Urinary bladder (tissue), 4 donors: ENCODE results near the gene FAM170B. TPM values are rescaled to one million over a fixed set of nuclear protein-coding genes. Genes with fewer than 3 reads are reported as not detected.

Experiments
- DNase-seq: peaks from one replicate; pipeline ENCODE4 v3.0.0-alpha.2; 2015; ENCODE audit errors: extremely low spot score
- H3K27ac ChIP-seq: one replicate; pipeline ENCODE4 v1.5.1; 2013; ENCODE audit warnings: low read depth, mild to moderate bottlenecking, moderate library complexity
- H3K36me3 ChIP-seq: one replicate; pipeline ENCODE4 v1.6.1; 2013; ENCODE audit warnings: mild to moderate bottlenecking, moderate library complexity; ENCODE audit not compliant: insufficient read depth
- H3K4me1 ChIP-seq: one replicate; pipeline ENCODE4 v1.6.1; 2013; ENCODE audit warnings: mild to moderate bottlenecking, moderate library complexity; ENCODE audit not compliant: insufficient read depth
- H3K4me3 ChIP-seq: one replicate; pipeline ENCODE4 v1.5.1; 2013; ENCODE audit warnings: low read depth, low read length
- WGBS: extraction: QIAGEN DNeasy Blood & Tissue Kit; methylation state at CpG from one replicate; pipeline ENCODE4 v1.1.7; 2013; 5-methylcytosine and 5-hydroxymethylcytosine counted together
- polyA plus RNA-seq: library from polyadenylated mRNA; stranded (reverse); fragments of 200-250 nt; gene quantifications from one replicate; pipeline ENCODE4 v1.2.3, GENCODE V29; 2013
- total RNA-seq: library from RNA; depleted of rRNA; stranded (reverse); fragments of >200 nt; gene quantifications from one replicate; pipeline ENCODE4 v1.2.3, GENCODE V29; 2014
- donor health status: healthy with polysubstance abuse.
- donor health status: healthy.

Gene FAM170B
- total RNA-seq, result not detected
- polyA plus RNA-seq, result not detected

DNA sequence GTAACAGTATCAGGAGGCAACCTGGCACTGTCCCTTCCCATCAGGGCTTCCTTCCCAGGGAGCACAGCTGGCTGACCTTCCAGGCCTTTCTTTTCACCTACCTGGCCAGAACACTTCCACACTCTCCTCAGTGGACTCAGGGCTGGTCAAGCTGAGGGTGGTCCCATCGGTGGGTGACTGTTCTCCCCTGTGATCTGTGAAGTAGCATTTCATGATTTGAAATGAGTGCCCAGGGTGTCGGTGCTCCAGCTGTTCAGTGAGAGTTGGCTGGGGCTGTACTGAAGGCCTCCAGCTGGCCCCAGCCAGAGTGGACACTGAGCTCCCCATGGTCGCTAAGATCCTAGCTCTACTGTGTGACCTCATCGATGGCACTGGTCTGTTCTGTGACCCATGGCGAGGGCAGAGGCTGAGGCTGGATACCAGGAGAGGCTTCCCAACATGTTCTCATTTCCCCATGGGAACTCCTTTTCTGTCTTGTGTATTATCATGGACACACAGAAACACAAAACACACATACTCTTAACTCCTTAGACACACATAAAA lies at the start of gene FAM170B:
Gene FAM170B, minus strand, starts transcription at position 316 of the 543 bp plus-strand sequence. Its CDS starts 103 bp downstream, at position 213.
- no peak within 1 kb of the TSS for H3K4me3 ChIP-seq
- no peak for DNase-seq
- WGBS, result 71% methylated on average over 5 of the region's 5 CpGs
- H3K4me1 ChIP-seq, result peaks cover 2% of the 10 kb centered on the region
- H3K36me3 ChIP-seq, result no peaks in the 10 kb centered on the region
- no peak within 1 kb of the TSS for H3K27ac ChIP-seq

DNA sequence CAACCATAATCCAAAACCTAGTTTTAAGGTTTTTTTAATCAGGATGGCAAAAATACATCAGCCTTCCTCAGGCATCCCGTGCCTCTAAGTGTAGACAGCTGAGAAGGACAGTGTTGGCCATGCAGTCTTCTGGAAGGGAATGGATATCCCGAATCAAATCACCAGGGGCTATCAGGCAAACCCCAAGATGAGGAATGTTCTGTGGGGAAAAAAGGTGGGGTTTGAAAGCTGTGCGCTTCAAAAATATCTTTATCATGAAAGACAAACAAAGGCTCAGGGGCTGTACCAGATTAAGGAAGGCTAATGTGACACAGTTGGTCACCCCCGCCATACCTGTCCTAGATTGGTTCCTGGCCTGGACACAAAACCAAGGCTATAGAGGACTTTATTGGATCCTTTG lies 49.0 kb upstream of the FAM170B start:
- no peak for DNase-seq
- no peaks in the 10 kb centered on the region for H3K36me3 ChIP-seq
- 92% methylated on average over 4 of the region's 4 CpGs for WGBS
- H3K27ac ChIP-seq, result no peak overlapping the region
- H3K4me1 ChIP-seq, result no peaks in the 10 kb centered on the region
- H3K4me3 ChIP-seq, result no peak overlapping the region

DNA sequence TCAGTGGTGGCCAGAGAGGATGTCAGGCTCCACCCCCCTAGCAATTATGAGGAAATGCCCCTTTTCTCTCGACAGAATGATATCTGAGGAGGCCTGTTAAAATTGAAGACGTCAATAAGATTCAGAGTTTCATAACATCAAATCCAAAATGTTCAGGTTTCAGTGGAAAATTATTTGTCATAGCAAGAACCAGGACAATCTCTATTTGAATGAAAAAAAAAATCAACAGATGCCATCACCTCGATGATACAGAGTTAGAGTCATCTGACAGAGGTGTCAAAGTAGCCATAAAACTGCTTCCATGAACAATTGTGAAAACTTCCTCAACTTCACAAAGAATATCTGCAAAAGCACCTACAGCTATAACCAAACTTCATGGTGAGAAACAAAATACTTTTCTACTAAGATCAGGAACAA lies 46.6 kb upstream of the FAM170B start:
- H3K4me3 ChIP-seq, result no peak overlapping the region
- no peak overlapping the region for H3K27ac ChIP-seq
- no peak for DNase-seq
- no peaks in the 10 kb centered on the region for H3K36me3 ChIP-seq
- WGBS, result 55% methylated on average over 3 of the region's 3 CpGs
- H3K4me1 ChIP-seq, result no peaks in the 10 kb centered on the region

DNA sequence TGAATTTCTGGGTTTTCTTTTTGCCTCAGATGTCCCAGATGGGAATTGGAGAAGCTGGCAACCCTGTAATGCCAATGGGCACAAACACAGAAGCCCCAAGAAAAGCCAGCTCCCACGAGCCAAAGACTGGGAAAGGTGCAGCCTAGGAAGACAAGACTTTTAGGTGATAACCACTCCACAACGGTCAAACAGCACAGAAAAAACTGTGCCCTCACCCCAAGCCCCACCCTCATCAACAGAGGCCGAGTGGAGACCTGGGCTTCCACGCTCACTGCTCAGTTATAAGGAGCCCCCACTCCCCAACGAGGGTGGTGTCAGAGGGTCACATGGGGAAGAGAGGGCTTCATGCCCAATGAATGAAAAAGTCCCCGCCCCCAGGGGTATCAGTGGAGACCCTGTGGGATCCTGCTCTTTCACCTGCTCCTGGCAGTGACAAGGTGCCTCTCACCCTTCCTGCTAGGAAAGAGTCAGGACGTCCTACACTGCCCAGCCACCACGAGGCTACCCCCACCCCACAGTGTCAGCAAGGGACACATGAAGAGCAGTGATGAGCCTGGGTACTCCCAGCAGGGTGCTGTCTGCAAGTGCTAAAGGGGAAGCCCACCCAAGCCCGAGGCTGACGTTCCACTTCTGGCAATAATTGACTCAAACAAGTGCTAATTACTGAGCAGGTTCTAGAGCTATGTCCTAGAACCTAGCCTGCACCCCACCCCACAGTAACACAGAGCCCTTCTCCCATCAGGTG lies 46.0 kb upstream of the FAM170B start:
- 79% methylated on average over 10 of the region's 10 CpGs for WGBS
- H3K4me3 ChIP-seq, result no peak overlapping the region
- H3K4me1 ChIP-seq, result no peaks in the 10 kb centered on the region
- no peak for DNase-seq
- H3K36me3 ChIP-seq, result no peaks in the 10 kb centered on the region
- H3K27ac ChIP-seq, result no peak overlapping the region

DNA sequence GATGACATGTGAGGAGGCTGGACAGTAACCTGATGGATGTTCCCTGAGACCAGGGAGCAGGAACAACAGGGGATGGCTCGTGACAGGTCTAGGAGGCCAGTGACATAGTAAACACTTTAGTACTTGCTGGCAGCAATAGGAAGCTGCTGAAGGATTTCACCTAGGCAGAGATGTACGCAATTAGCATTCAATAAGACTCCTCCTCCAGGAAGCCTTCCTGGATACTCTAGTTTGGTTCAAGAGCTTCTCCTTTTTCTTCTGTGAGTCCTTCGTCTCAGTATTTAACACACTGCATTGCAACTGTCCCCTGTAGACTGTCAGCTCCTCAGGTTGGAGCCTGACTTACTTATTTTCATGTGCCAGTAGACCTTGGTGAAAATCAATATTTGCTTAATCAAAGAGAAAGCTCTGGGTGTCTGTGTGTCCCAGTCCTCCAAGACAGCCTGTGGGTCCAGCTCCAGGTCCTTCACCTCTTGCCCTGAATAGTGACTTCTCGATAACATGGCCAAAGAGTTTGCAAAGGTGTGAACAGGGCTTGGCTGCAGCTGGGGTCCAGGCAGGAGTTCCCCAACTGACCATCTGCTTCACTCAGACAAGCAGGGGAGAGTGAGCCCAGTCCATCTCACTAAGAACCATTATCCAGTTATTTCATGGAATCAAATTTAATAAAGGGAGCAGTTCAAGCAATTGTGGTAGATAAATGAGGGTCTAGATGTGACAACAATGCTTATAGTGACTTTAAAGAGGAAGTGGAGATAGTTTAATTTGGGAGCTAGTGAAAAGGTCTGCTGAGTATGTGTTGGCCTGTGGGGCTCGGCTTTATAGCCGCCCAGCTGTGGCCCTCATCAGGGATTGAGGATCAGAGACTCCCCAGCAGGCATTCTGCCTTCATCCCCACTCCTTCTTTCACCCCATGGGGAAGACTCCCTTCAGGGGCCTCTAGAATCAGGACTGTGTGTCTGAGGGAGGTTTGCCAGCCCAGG lies 45.0 kb upstream of the FAM170B start:
- 85% methylated on average over 6 of the region's 6 CpGs for WGBS
- DNase-seq, result no peak
- H3K4me1 ChIP-seq, result no peaks in the 10 kb centered on the region
- no peaks in the 10 kb centered on the region for H3K36me3 ChIP-seq
- no peak overlapping the region for H3K27ac ChIP-seq
- no peak overlapping the region for H3K4me3 ChIP-seq

DNA sequence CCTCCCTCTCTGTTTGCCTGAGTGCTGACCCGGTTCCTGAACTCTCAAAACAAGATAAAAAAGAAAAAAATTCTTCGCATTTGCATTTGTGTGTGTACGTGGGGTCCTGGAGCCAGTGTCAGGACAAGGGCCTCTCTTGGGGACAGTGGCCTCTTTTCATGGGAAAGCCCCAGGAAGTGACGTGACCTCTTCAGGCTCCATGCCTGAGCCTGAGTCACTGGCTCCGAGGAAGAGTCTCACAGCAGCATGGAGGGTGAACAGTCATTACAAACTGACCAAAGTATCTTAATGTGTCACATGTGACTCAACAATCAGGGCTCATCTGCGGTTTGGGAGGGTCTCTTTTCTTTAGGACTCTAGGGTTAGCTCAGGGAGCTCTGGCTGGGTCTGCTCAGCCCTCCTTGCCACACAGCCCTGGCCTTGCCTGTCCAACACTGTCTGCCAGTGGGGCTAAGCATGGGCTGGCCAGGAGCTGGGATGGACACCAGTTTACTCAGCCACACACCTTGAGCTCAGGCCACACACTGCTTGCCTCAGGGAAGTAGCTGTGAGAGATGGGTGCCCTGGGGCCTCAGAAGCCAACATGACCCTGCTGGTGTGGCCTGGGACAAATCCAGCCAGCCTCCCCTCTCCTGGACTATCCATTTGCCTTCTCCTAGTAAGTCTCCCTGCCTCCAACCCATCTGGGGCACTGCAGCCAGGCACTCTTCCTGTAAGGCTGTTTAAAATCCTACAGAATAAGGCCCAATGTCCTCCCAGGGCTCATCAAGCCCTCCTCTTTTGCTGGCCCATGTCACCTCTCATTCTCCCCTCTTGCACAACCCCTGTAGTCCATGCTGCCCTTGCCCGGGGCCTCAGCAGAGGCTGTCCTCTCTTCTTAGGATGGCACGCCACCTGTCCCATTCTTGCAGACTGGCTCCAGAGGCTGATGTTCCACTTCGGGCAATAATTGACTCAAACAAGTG lies 43.9 kb upstream of the FAM170B start:
- H3K27ac ChIP-seq, result no peak overlapping the region
- no peak overlapping the region for H3K4me3 ChIP-seq
- WGBS, result 67% methylated on average over 9 of the region's 9 CpGs
- H3K4me1 ChIP-seq, result no peaks in the 10 kb centered on the region
- H3K36me3 ChIP-seq, result no peaks in the 10 kb centered on the region
- no peak for DNase-seq

DNA sequence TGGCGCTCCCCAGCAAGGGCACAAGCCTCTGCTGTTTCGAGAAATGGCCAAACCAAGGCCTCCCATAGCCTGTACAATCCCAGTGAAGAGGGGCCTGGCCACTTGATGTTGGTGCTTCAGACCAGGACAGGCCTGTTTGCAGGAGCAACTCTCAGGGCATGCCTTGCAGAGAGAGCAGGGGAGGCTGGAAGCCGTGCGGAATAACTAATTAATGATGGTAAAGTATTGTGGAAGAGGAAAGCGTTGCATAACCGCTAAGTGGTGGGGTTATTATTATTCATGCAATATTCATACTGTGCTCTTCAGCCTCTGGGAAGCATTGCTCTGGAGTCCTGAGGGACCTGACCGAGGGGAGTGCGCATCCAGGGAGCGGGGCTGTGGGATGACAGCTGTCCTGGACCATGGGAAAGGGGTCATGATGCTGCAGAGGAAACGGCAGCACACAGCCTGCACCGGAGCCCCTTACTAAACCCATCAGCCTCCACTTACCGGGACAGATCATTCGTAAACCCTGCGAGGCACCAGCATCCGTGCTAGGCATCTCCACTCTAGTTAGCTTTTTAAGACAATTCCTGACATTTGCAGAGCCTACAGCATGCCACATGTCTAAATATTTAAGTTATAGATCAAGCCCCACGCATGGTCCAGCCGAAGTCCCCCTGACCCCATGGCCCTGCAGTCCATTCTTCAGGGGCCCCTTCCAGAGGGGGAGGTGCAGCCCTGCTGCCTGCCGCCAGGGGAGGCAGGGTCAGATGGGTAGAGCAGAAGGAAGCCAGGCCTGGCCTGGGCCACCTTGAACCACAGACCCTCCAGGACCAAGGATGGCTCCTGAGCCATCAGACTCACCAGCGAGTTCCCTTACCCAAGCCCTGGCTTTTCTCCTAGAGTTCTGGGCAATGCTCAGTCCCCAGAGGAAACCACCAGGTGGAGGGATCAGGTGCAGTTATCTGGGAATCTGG lies 42.8 kb upstream of the FAM170B start:
- Histone ChIP-seq H3K36me3 (no peaks in the 10 kb centered on the region), H3K27ac (no peak overlapping the region), H3K4me3 (no peak overlapping the region), H3K4me1 (no peaks in the 10 kb centered on the region)
- DNase-seq, result no peak
- WGBS, result 88% methylated on average over 19 of the region's 19 CpGs

DNA sequence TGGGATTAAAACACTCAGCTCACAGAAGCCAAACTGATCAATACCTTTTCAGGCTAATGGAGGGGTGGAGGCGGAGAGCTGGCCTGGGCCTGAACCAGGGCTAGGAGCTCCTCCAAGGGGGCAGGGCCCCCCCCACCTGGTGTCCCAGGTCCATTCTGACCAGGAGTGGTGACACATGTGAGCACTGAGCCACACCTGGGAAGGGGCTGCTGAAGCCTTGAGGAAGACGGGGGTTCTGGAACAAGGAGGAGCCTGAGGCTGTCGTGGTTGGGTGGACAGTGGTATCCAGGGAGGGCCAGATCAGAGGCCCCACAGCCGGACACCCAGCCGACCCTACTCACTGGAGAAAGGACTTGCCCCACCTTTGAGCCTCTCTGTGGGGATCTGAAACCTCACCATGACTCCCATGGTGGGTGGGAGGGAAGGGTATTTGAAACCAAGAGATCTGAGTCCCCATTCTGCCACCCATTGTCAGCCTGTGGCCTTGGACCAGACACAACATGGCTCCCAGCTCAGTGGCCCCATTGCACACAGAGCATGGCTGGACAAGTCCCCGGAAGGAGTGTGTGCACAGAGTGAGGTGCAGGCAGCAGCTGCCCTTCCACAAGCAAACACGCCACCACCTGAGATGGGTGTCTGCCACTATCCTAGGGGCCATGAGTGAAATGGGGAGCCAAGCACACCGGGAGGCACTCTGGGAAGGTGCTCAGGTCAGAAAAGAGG lies 41.9 kb upstream of the FAM170B start:
- 95% methylated on average over 8 of the region's 8 CpGs for WGBS

DNA sequence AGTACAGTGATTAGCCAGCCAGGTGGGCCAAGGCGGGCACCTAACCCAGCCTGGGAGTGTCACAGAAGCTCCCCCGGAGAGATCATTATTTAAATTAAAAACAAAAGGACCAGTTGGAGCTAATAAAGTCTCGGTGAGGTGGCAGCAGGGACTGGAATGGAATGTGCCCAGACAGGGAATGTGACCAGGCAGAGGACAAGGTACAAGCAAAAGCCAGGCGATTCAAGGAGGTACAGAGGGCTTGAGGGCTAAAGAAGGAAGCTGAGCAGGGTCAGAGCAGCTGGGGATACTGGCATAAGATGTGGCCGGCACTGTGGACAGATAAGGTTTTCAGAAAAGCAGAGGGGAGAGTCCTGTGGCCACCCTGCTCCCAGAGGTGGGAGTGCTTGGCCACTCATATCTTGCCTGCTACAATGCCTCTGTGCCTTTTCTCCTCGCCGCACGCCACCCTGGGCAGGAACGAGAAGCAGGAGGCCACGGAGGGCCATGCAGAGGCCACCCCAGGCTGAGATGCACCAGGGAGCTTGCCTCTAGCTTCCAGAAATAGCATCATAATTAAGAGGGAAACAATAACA lies 41.2 kb upstream of the FAM170B start:
- WGBS, result 85% methylated on average over 10 of the region's 10 CpGs
- Histone ChIP-seq H3K27ac (no peak overlapping the region), H3K4me3 (no peak overlapping the region), H3K36me3 (no peaks in the 10 kb centered on the region), H3K4me1 (no peaks in the 10 kb centered on the region)
- DNase-seq, result no peak

More for the DNA sequence above, 41.9 kb upstream of the FAM170B start:
- Histone ChIP-seq H3K4me3 (no peak overlapping the region), H3K4me1 (no peaks in the 10 kb centered on the region), H3K27ac (no peak overlapping the region), H3K36me3 (no peaks in the 10 kb centered on the region)
- DNase-seq, result no peak

DNA sequence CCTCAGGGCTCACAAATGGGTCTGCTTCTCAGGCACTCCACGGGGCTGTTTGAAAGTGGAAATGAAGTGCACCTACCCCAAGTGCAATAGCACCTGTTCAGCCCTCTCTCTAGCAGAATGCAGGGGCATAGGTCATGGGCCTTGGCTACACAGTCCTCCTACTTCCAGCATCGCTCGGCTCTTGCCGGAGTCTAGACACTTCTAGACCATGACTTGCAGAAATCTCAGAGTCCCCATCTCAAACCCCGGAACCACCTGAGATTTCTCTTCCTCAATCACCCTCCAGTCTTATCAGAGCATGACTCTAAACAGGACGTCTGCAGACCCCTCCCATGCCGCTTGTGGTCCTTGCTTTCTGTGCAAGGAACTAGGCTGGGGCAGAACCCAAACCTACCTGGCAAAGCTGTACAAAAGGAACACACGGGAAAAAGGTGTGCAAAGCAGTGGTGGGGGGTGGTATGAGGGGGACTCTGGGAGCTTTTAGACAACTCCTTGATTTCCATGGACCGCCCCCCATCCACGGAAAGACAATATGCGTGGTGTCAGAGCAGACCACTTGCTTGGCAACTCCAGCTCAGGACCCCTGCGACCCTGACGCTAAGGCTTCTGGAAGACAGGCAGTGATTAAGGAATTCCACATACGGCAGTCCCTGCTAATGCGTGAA lies 40.6 kb upstream of the FAM170B start:
- no peaks in the 10 kb centered on the region for H3K36me3 ChIP-seq
- WGBS, result 86% methylated on average over 15 of the region's 15 CpGs
- no peak overlapping the region for H3K4me3 ChIP-seq
- no peaks in the 10 kb centered on the region for H3K4me1 ChIP-seq
- no peak overlapping the region for H3K27ac ChIP-seq
- DNase-seq, result no peak

DNA sequence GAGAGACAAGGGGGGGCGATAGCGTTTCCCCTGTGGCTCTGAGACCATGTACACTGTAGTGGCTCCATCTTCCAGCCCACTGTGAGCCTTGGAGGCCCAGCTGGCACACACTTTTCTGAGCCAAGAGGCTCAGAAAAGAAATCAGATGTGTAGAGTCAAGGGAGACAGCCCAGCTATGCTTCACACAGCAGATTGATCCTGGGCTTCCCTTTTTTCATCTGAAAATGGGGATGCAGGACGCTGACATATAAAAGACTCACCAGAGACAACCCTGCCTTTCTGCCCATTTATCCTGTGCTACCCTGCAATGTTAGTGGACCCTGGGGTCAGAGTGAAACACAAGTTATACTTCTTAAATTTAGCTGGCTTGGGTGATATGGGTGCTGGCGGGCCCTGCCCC lies 40.0 kb upstream of the FAM170B start:
- no peaks in the 10 kb centered on the region for H3K36me3 ChIP-seq
- H3K4me1 ChIP-seq, result no peaks in the 10 kb centered on the region
- DNase-seq, result no peak
- no peak overlapping the region for H3K4me3 ChIP-seq
- 91% methylated on average over 4 of the region's 4 CpGs for WGBS
- no peak overlapping the region for H3K27ac ChIP-seq
